ENCODE data around the gene CGB3. TPM values are rescaled to one million over a fixed set of nuclear protein-coding genes. Genes with fewer than 3 reads are reported as not detected.
"Not testable (repeated sequence)": the region's sequence is repeated elsewhere in the genome, so short reads cannot be mapped to it uniquely, and the experiment has no call there.

CGB3 gene
- total and polyA plus RNA-seq, 7 experiments from 2014 or later = not detected

- H3K36me3 ChIP-seq (ENCODE audit: control insufficient read depth in 2 of 3, insufficient read depth in 3 of 3, low read length in 3 of 3) = no peaks in the 10 kb centered on the region
- peak overlapping the region in 2 of 9 donors; percentile 32 to 55 for H3K27ac Mint-ChIP-seq
- POLR2A ChIA-PET = interaction anchor here (1.4 kb wide), 1 partner anchor 28 kb away, joined by 3 read pairs; the partner anchor contains the start of gene GYS1
- no peaks in the 10 kb centered on the region for H3K36me3 Mint-ChIP-seq
- intact Hi-C loops (cut with micrococcal nuclease) = no loop called here
- peaks cover 0 to 4% of the 10 kb centered on the region in 2 donors for H3K4me1 ChIP-seq (ENCODE audit: control insufficient read depth in 2 of 2, insufficient read depth in 2 of 2, low read length in 2 of 2)
- peaks cover 0 to 22% (median 0%) of the 10 kb centered on the region in 5 donors for H3K27me3 Mint-ChIP-seq
- ATAC-seq (no peak), DNase-seq (no peak)
- CTCF ChIA-PET = interaction anchor here (0.6 to 1.0 kb wide), 2 partner anchors 22 to 453 kb away, joined by 3 to 4 read pairs; partner anchors contain the start of gene FLT3LG
- H3K9me3 ChIP-seq (ENCODE audit: control insufficient read depth in 2 of 3, low read length in 3 of 3) = no peaks in the 10 kb centered on the region
- H3K27me3 ChIP-seq (ENCODE audit: control insufficient read depth in 2 of 2, insufficient read depth in 2 of 2, low read length in 2 of 2) = no peaks in the 10 kb centered on the region
- H3K9me3 Mint-ChIP-seq = no peaks in the 10 kb centered on the region
- H3K4me3 ChIP-seq (ENCODE audit: low read length) = no peak overlapping the region
- no peak overlapping the region for H3K27ac ChIP-seq (ENCODE audit: low read depth, low read length)
- H3K4me3 Mint-ChIP-seq = no peak overlapping the region
- peaks cover 7 to 22% (median 18%) of the 10 kb centered on the region in 7 donors for H3K4me1 Mint-ChIP-seq
Measured at GRCh38 chr19:49020931-49021895, 2.9 kb downstream of the CGB3 start.

DNA sequence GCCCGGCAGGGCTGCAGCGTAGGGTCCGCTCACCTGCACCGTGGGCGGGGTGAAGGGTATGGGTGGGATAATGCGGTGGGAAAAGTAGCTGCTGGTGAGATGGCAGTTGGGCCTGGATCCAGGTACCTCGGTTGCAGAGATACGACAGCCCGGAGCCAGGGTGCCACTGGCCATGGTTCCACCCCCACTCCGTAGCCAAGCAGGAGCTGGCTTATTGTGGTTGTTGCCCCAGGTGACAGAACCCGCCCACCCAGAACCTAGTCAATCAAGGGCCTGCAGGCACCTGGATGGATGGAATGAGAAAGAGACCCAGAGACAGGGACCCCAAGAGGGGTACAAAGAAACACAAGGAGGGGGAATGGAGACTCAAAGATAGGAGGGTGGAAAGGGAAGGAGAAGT, 3.8 kb downstream of the CGB3 start:
- Mint-ChIP-seq H3K27ac (peak overlapping the region in 1 of 9 donors; percentile 32), H3K27me3 (peaks cover 0 to 22% (median 0%) of the 10 kb centered on the region in 5 donors), H3K4me3 (peak overlapping the region in 5 of 10 donors; percentile 78 to 95 (median 89)), H3K9me3 (no peaks in the 10 kb centered on the region), H3K4me1 (peaks cover 7 to 22% (median 18%) of the 10 kb centered on the region in 7 donors), H3K36me3 (no peaks in the 10 kb centered on the region)
- CTCF ChIA-PET = interaction anchor here (0.7 kb wide), 1 partner anchor 9 kb away, joined by 3 read pairs; no protein-coding TSS in a partner anchor
- no peak overlapping the region for H3K4me3 ChIP-seq (ENCODE audit: low read length)
- H3K4me1 ChIP-seq (ENCODE audit: control insufficient read depth in 2 of 2, insufficient read depth in 2 of 2, low read length in 2 of 2) = peaks cover 0 to 4% of the 10 kb centered on the region in 2 donors
- POLR2A ChIA-PET = no interaction called here
- H3K27ac ChIP-seq (ENCODE audit: low read depth, low read length) = no peak overlapping the region
- H3K9me3 ChIP-seq (ENCODE audit: control insufficient read depth in 2 of 3, low read length in 3 of 3) = no peaks in the 10 kb centered on the region
- intact Hi-C loops (cut with micrococcal nuclease) = no loop called here
- ATAC-seq (no peak), DNase-seq (no peak)
- no peaks in the 10 kb centered on the region for H3K27me3 ChIP-seq (ENCODE audit: control insufficient read depth in 2 of 2, insufficient read depth in 2 of 2, low read length in 2 of 2)
- H3K36me3 ChIP-seq (ENCODE audit: control insufficient read depth in 2 of 3, insufficient read depth in 3 of 3, low read length in 3 of 3) = peaks cover 0 to 6% (median 0%) of the 10 kb centered on the region in 3 experiments

DNA sequence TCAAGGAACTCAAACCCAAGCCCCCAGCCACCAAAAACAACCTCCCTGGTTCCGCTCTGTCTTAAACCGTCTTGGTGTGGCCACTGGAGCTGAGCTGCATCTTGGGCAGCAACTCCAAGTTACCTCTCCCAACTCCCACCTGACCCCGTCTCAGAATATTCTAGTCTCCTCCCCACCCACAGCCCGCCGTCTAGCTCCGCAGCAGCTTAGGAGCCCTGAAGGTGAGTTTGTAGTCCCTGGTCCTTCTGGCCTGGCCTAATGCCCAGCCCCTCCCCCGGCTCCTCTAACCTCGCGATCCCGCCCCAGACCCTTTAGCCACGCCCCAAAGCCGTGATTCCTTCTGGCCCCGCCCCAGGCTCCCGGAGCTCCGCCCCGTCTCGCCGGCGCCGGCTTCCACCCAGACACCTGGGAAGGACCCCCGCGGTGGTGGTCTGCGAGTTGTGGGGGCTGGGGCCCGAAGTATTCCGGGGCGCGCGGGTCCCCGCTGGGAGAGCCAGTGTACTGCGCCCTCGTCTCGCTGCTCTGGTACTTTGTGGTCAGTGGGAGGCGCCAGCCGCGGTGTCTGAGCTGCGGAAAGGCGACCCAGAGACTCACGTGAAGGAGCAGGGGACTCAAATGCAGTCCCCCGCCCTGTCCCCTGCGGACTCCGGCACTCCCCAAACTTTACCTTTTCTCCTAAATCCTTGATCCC, 4.7 kb downstream of the CGB3 start:
- Mint-ChIP-seq H3K27me3 (peaks cover 0 to 22% (median 0%) of the 10 kb centered on the region in 5 donors), H3K4me1 (peaks cover 7 to 22% (median 18%) of the 10 kb centered on the region in 7 donors), H3K9me3 (no peaks in the 10 kb centered on the region), H3K27ac (peak overlapping the region in 7 of 9 donors; percentile 36 to 81 (median 66)), H3K36me3 (peaks cover 0 to 1% (median 0%) of the 10 kb centered on the region in 5 donors), H3K4me3 (peak overlapping the region; percentile 78 to 95 (median 90))
- POLR2A ChIA-PET = interaction anchor here (1.1 kb wide), 1 partner anchor 26 kb away, joined by 6 read pairs; the partner anchor contains the start of genes GYS1 and RUVBL2
- no peaks in the 10 kb centered on the region for H3K9me3 ChIP-seq (ENCODE audit: control insufficient read depth in 2 of 3, low read length in 3 of 3)
- H3K27me3 ChIP-seq (ENCODE audit: control insufficient read depth in 2 of 2, insufficient read depth in 2 of 2, low read length in 2 of 2) = no peaks in the 10 kb centered on the region
- CTCF ChIA-PET = interaction anchor here (0.7 to 2.6 kb wide), 2 partner anchors 9 to 19 kb away, joined by 3 to 11 read pairs; no protein-coding TSS in a partner anchor
- ATAC-seq (peak; percentile 65), DNase-seq (peak; percentile 33 to 76 (median 55))
- peak overlapping the region; percentile 76 for H3K4me3 ChIP-seq (ENCODE audit: low read length)
- peaks cover 0 to 4% of the 10 kb centered on the region in 2 donors for H3K4me1 ChIP-seq (ENCODE audit: control insufficient read depth in 2 of 2, insufficient read depth in 2 of 2, low read length in 2 of 2)
- H3K27ac ChIP-seq (ENCODE audit: low read depth, low read length) = no peak overlapping the region
- H3K36me3 ChIP-seq (ENCODE audit: control insufficient read depth in 2 of 3, insufficient read depth in 3 of 3, low read length in 3 of 3) = peaks cover 0 to 13% (median 0%) of the 10 kb centered on the region in 3 experiments
- intact Hi-C loops (cut with micrococcal nuclease) = loop anchor here (2.0 to 5.0 kb wide), 3 partner anchors 27 to 128 kb away; partner anchors contain the start of genes GYS1 (in 2 of the 2), RUVBL2 (in 2 of the 2) and CGB7 (in 1 of the 2)

DNA sequence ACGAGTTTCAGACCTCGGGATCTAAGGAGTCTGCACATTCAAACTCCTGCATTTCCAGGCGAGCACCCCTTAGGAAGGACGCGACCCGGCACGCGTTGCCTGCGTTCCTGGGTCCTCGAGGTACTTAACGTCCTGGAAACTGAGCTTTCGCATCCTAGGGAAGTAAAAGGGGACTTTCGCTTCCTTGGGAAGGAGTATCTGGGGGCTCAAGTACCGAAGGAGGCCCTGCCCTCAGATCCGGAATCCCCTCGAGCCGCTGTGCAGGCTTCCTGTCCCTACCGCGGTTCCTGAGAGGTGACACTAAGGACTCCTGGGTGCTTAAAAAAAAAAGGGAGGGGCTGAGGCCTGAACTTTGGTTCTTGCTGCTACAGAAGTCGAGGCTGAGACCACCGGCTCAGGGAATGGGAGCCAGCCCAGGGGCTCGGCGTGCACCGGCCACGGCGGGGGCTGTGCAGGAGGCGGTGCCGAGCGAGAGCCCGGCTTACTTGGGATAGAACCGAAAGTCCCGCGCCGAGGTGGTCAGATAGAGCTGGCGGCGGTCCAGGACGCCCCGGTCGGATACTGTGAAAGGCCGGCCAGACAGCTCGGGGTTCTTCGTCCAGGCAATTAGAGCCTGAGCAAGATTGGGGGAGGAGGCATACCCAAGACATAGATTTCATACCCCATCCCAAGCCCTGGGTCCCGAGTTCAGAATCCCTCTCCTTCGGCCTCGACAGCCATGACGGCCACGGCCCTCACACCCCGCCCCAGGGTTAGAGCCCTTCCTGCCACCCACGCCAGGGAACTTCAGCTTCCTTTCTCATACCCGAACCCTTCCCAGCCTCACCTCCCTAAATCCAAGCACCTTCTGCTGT, 5.5 kb downstream of the CGB3 start:
- Mint-ChIP-seq H3K27me3 (peaks cover 0 to 22% (median 0%) of the 10 kb centered on the region in 5 donors), H3K4me1 (peaks cover 7 to 22% (median 18%) of the 10 kb centered on the region in 7 donors), H3K4me3 (peak overlapping the region; percentile 78 to 95 (median 90)), H3K27ac (peak overlapping the region in 5 of 9 donors; percentile 36 to 81 (median 62))
- not testable (repeated sequence) for H3K9me3 Mint-ChIP-seq; H3K9me3 ChIP-seq (ENCODE audit: control insufficient read depth in 2 of 3, low read length in 3 of 3); H3K36me3 Mint-ChIP-seq; H3K4me1 ChIP-seq (ENCODE audit: control insufficient read depth in 2 of 2, insufficient read depth in 2 of 2, low read length in 2 of 2); ATAC-seq; H3K27me3 ChIP-seq (ENCODE audit: control insufficient read depth in 2 of 2, insufficient read depth in 2 of 2, low read length in 2 of 2)
- intact Hi-C loops (cut with micrococcal nuclease) = loop anchor here (2.0 to 5.0 kb wide), 3 partner anchors 26 to 129 kb away; partner anchors contain the start of genes GYS1 (in 2 of the 2), RUVBL2 (in 2 of the 2) and CGB7 (in 1 of the 2)
- CTCF ChIA-PET = interaction anchor here (0.6 to 2.6 kb wide), 7 partner anchors 9 to 415 kb away, joined by 3 to 11 read pairs (median 5); partner anchors contain the start of gene RUVBL2
- peak in 5 of 9 donors; percentile 23 to 36 (median 31) for DNase-seq
- Histone ChIP-seq H3K4me3 (ENCODE audit: low read length) (peak overlapping the region; percentile 76), H3K27ac (ENCODE audit: low read depth, low read length) (peak overlapping the region; percentile 48), H3K36me3 (ENCODE audit: control insufficient read depth in 2 of 3, insufficient read depth in 3 of 3, low read length in 3 of 3) (peaks cover 0 to 13% (median 0%) of the 10 kb centered on the region in 3 experiments)
- POLR2A ChIA-PET = interaction anchor here (1.1 to 1.3 kb wide), 4 partner anchors 25 to 79 kb away, joined by 3 to 10 read pairs (median 5); partner anchors contain the start of genes GYS1 and RUVBL2

- DNase-seq = peak; percentile 49 to 71 (median 67)
- ChIA-PET POLR2A (interaction anchor here (1.1 to 1.3 kb wide), 4 partner anchors 24 to 80 kb away, joined by 3 to 10 read pairs (median 4); partner anchors contain the start of genes GYS1 and RUVBL2), CTCF (interaction anchor here (0.5 to 2.6 kb wide), 11 partner anchors 8 to 414 kb away, joined by 3 to 11 read pairs (median 4); partner anchors contain the start of gene RUVBL2)
- peaks cover 7 to 22% (median 18%) of the 10 kb centered on the region in 7 donors for H3K4me1 Mint-ChIP-seq
- H3K27ac Mint-ChIP-seq = peak overlapping the region in 3 of 9 donors; percentile 28 to 45 (median 42)
- intact Hi-C loops (cut with micrococcal nuclease) = loop anchor here (2.0 to 5.0 kb wide), 3 partner anchors 25 to 129 kb away; partner anchors contain the start of genes GYS1 (in 2 of the 2), RUVBL2 (in 2 of the 2) and CGB7 (in 1 of the 2)
- peaks cover 0 to 22% (median 0%) of the 10 kb centered on the region in 5 donors for H3K27me3 Mint-ChIP-seq
- Histone ChIP-seq H3K27me3 (ENCODE audit: control insufficient read depth in 2 of 2, insufficient read depth in 2 of 2, low read length in 2 of 2) (no peaks in the 10 kb centered on the region), H3K36me3 (ENCODE audit: control insufficient read depth in 2 of 3, insufficient read depth in 3 of 3, low read length in 3 of 3) (peaks cover 0 to 13% (median 0%) of the 10 kb centered on the region in 3 experiments), H3K27ac (ENCODE audit: low read depth, low read length) (peak overlapping the region; percentile 48), H3K4me3 (ENCODE audit: low read length) (peak overlapping the region; percentile 76), H3K4me1 (ENCODE audit: control insufficient read depth in 2 of 2, insufficient read depth in 2 of 2, low read length in 2 of 2) (peaks cover 0 to 4% of the 10 kb centered on the region in 2 donors), H3K9me3 (ENCODE audit: control insufficient read depth in 2 of 3, low read length in 3 of 3) (no peaks in the 10 kb centered on the region)
- peaks cover 0 to 6% (median 0%) of the 10 kb centered on the region in 5 donors for H3K36me3 Mint-ChIP-seq
- H3K9me3 Mint-ChIP-seq = no peaks in the 10 kb centered on the region
- peak; percentile 91 for ATAC-seq
- peak overlapping the region; percentile 78 to 95 (median 90) for H3K4me3 Mint-ChIP-seq
Measured at GRCh38 chr19:49017666-49018351, 6.3 kb downstream of the CGB3 start.
